Measurements from ENCODE around the gene ZCCHC14.

ZCCHC14 gene

GRCh38 chr16:87361916-87362619 is 130.8 kb downstream of the ZCCHC14 start:
- no peak for DNase-seq (ENCODE audit: low read depth)

- no peak for DNase-seq (ENCODE audit: low read depth)
These were observed 131.8 kb downstream of the ZCCHC14 start for GRCh38 chr16:87360862-87361610.

DNA sequence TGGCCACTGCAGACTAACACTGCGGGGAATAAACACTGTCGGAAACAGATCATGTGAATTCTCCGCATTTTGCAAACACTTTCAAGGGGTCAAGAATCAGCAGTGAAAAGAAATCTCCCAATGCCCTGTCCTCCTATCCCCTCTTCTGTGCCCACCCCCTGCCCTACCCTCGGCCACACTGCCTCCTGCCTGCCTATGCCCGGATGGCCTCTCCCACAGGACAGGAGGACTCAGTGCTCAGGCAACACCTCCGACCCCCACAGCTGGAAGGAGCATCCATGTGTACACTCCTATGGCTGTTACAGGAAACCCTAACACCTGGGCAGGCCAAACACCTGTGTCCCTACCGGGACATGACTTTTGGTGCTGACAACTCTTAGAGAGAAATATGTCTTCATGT is 133.7 kb downstream of the ZCCHC14 start:
- DNase-seq (ENCODE audit: low read depth) = no peak

DNA sequence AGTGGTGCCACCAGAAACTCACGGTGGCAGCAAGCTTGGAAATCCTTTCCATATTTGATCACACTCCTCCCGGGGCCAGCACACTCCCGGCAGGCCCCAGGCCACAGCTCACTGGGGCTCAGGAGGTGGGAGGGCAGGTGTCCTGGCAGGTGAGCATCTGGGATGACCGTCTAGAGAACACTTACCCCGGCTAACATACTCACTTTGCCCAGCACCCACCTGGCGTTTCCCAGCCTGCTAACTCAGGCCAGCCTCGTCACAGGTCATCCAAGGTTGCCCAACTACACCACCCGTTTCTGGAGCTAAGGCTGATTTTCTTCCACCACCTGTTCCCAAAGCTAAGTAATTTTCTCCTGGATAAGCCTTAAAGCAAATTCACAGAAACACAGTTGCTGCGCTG is 134.1 kb downstream of the ZCCHC14 start:
- no peak for DNase-seq (ENCODE audit: low read depth)

DNA sequence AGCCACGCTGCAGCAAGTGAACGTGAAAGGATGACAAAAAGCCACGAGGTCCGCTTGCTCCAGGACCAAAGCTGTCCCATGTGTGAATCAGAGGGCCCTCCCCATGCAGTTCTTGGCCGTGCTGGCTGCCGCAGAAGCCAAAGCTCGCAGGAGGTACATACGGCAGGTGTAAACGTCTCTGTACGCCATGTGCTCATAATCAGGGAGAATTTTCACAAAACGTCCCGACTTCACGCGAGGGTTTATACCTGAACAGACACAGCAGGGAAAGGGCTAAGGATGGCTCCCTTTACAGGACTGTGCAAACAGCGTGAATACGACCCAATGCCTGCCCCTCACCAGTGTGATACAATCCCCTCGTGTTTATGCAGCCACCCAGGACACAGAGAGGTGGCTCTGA is 134.6 kb downstream of the ZCCHC14 start:
- no peak for DNase-seq (ENCODE audit: low read depth)

DNA sequence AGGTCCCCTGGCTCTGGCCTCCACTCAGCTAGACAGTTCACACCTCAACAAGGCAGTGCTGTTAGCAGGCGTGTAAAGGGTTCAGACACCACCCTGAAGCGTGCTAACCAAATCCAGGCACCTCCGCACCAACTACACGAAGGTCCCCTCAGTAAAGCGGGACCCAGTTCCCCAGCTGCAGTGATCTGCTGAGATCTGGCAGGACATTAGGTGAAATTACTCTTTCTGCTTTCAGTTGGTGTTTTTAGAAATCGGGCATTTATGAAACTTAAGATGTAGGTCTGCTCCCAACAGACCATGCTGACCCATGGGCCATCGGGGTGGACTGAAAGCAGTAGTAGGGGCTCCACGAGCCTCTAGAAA is 136.4 kb downstream of the ZCCHC14 start:
- DNase-seq (ENCODE audit: low read depth) = no peak

Data from EH (cell line).